H9 (cell line): Measurements from ENCODE around the gene CLCN5. TPM values are rescaled to one million over a fixed set of nuclear protein-coding genes. Genes with fewer than 3 reads are reported as not detected.

Source experiments
- DNase-seq: peaks from one replicate; pipeline ENCODE4 v3.0.0-alpha.2; 2017
- H2AFZ ChIP-seq: one replicate; pipeline ENCODE4 v1.6.1; 2013; ENCODE audit warnings: mild to moderate bottlenecking, low read length, control low read depth, moderate library complexity
- H2AK5ac ChIP-seq: 2 replicates; pipeline ENCODE4 v1.6.1; 2013; ENCODE audit warnings: low read length, control low read depth, mixed read lengths; ENCODE audit not compliant: insufficient read length
- H2BK120ac ChIP-seq: one replicate; pipeline ENCODE4 v1.6.1; 2013; ENCODE audit warnings: low read depth, mild to moderate bottlenecking, low read length, control low read depth, inconsistent platforms; ENCODE audit not compliant: poor library complexity, severe bottlenecking
- H2BK12ac ChIP-seq: 2 replicates; pipeline ENCODE4 v1.6.1; 2013; ENCODE audit warnings: low read length, control low read depth, mixed read lengths, low read depth; ENCODE audit not compliant: insufficient read length
- H2BK15ac ChIP-seq: 2 replicates; pipeline ENCODE4 v1.6.1; 2013; ENCODE audit warnings: low read depth, low read length, control low read depth
- H2BK20ac ChIP-seq: one replicate; pipeline ENCODE4 v1.6.1; 2013; ENCODE audit warnings: low read depth, mild to moderate bottlenecking, low read length, control low read depth, inconsistent platforms; ENCODE audit not compliant: poor library complexity, severe bottlenecking
- H2BK5ac ChIP-seq: 2 replicates; pipeline ENCODE4 v1.6.1; 2013; ENCODE audit warnings: low read length, control low read depth, mixed read lengths; ENCODE audit not compliant: insufficient read length
- H3K14ac ChIP-seq: 2 replicates; pipeline ENCODE4 v1.6.1; 2013; ENCODE audit warnings: low read length, control low read depth; ENCODE audit not compliant: insufficient read depth
- H3K18ac ChIP-seq: 2 replicates; pipeline ENCODE4 v1.6.1; 2013; ENCODE audit warnings: low read depth, mild to moderate bottlenecking, mixed read lengths, low read length, control low read depth; ENCODE audit not compliant: insufficient read length
- H3K23ac ChIP-seq: 2 replicates; pipeline ENCODE4 v1.6.1; 2013; ENCODE audit warnings: low read length, control low read depth, mixed read lengths, low read depth; ENCODE audit not compliant: insufficient read length
- H3K23me2 ChIP-seq: 2 replicates; pipeline ENCODE4 v1.6.1; 2013; ENCODE audit warnings: low read depth, mild to moderate bottlenecking, mixed read lengths, low read length, control low read depth; ENCODE audit not compliant: insufficient read length, poor library complexity, severe bottlenecking
- H3K27ac ChIP-seq: 2 replicates; pipeline ENCODE4 v1.5.1; 2013; ENCODE audit warnings: low read length, control low read depth, mixed read lengths, low read depth; ENCODE audit not compliant: insufficient read length
- H3K27me3 ChIP-seq: 2 replicates; pipeline ENCODE4 v1.6.1; 2013; ENCODE audit warnings: low read length, control low read depth, inconsistent platforms; ENCODE audit not compliant: insufficient read depth
- H3K4ac ChIP-seq: 2 replicates; pipeline ENCODE4 v1.6.1; 2013; ENCODE audit warnings: low read depth, mild to moderate bottlenecking, control low read depth, inconsistent platforms, low read length, moderate library complexity
- H3K4me1 ChIP-seq: 2 replicates; pipeline ENCODE4 v1.6.1; 2013; ENCODE audit warnings: low read length, control low read depth, inconsistent platforms; ENCODE audit not compliant: insufficient read depth
- H3K4me2 ChIP-seq: 2 replicates; pipeline ENCODE4 v1.6.1; 2013; ENCODE audit warnings: low read length, control low read depth, mixed read lengths; ENCODE audit not compliant: insufficient read length, insufficient read depth
- H3K56ac ChIP-seq: 2 replicates; pipeline ENCODE4 v1.6.1; 2013; ENCODE audit warnings: low read depth, mild to moderate bottlenecking, mixed read lengths, low read length, control low read depth; ENCODE audit not compliant: insufficient read length
- H3K79me1 ChIP-seq: 2 replicates; pipeline ENCODE4 v1.6.1; 2013; ENCODE audit warnings: low read depth, mild to moderate bottlenecking, moderate library complexity, low read length, control low read depth, inconsistent platforms; ENCODE audit not compliant: insufficient read depth, poor library complexity, severe bottlenecking
- H3K79me2 ChIP-seq: 2 replicates; pipeline ENCODE4 v1.6.1; 2013; ENCODE audit warnings: low read length, control low read depth, inconsistent platforms; ENCODE audit not compliant: insufficient read depth
- H3K9ac ChIP-seq: 2 replicates; pipeline ENCODE4 v1.6.1; 2013; ENCODE audit warnings: low read length, control low read depth, mixed read lengths; ENCODE audit not compliant: insufficient read length; ENCODE audit errors: extremely low read depth
- H3K9me3 ChIP-seq: one replicate; pipeline ENCODE4 v1.6.1; 2013; ENCODE audit warnings: low read depth, low read length, inconsistent platforms; ENCODE audit not compliant: control insufficient read depth
- H3T11ph ChIP-seq: one replicate; pipeline ENCODE4 v1.6.1; 2013; ENCODE audit warnings: mild to moderate bottlenecking, low read length, control low read depth, inconsistent platforms
- H4K20me1 ChIP-seq: one replicate; pipeline ENCODE4 v1.6.1; 2013; ENCODE audit not compliant: control insufficient read depth, insufficient read length, insufficient read depth
- H4K5ac ChIP-seq: 2 replicates; pipeline ENCODE4 v1.6.1; 2013; ENCODE audit warnings: low read depth, mild to moderate bottlenecking, mixed read lengths, low read length, control low read depth; ENCODE audit not compliant: insufficient read length
- H4K8ac ChIP-seq: replicated peaks from 2 replicates; pipeline ENCODE4 v1.6.1; 2013; ENCODE audit warnings: low read length, control low read depth, mixed read lengths, low read depth; ENCODE audit not compliant: insufficient read length
- H4K91ac ChIP-seq: 2 replicates; pipeline ENCODE4 v1.6.1; 2013; ENCODE audit warnings: low read depth, mild to moderate bottlenecking, moderate library complexity, mixed read lengths, low read length, control low read depth; ENCODE audit not compliant: insufficient read length
- H3K27ac Mint-ChIP-seq, 3 experiments: 2 replicates in 2 of 3; 3 replicates in 1 of 3; pipeline ENCODE4 v1.8.0; 2020 to 2021; ENCODE audit warnings: mixed read lengths in 3 of 3, mild to moderate bottlenecking in 1 of 3, moderate library complexity in 1 of 3
- H3K27me3 Mint-ChIP-seq: 2 replicates; pipeline ENCODE4 v1.8.0; 2021; ENCODE audit warnings: low read depth, mild to moderate bottlenecking, moderate library complexity, mixed read lengths
- H3K36me3 Mint-ChIP-seq, 3 experiments: 2 replicates in 2 of 3; 3 replicates in 1 of 3; pipeline ENCODE4 v1.8.0; 2020 to 2021; ENCODE audit warnings: low read depth in 3 of 3, mixed read lengths in 3 of 3; ENCODE audit not compliant: insufficient read depth in 1 of 3
- H3K4me1 Mint-ChIP-seq, 2 experiments: 2 replicates each; pipeline ENCODE4 v1.8.0; 2020; ENCODE audit warnings: mixed read lengths in 2 of 2
- H3K4me3 Mint-ChIP-seq, 2 experiments: 2 replicates in 1 of 2; 3 replicates in 1 of 2; pipeline ENCODE4 v1.8.0; 2020 to 2021; ENCODE audit warnings: mild to moderate bottlenecking in 2 of 2, mixed read lengths in 2 of 2, moderate library complexity in 1 of 2
- H3K9me3 Mint-ChIP-seq, 2 experiments: 2 replicates in 1 of 2; 3 replicates in 1 of 2; pipeline ENCODE4 v1.8.0; 2020; ENCODE audit warnings: mild to moderate bottlenecking in 2 of 2, mixed read lengths in 2 of 2, moderate library complexity in 1 of 2
- WGBS: extraction: QIAGEN DNeasy Blood & Tissue Kit; methylation state at CpG from one replicate; pipeline ENCODE4 v1.1.7; 2013; ENCODE audit warnings: missing lambda C conversion rate, low lambda C conversion rate, mixed read lengths; ENCODE audit not compliant: insufficient read length; ENCODE audit errors: extremely low coverage; 5-methylcytosine and 5-hydroxymethylcytosine counted together
- long read RNA-seq: library from polyadenylated mRNA; unstranded; transcript quantifications from one replicate; pipeline ENCODE4 v2.0.0, GENCODE V29; 2020
- total RNA-seq: library from RNA; stranded (reverse); gene quantifications from 2 replicates; pipeline ENCODE4 v1.2.1, GENCODE V29; 2021
- TF ChIP-seq, protein P1 (sequence below): fragments of 200-600 bp; sonication (generic); conservative IDR thresholded peaks from 3 replicates; pipeline ENCODE4 v1.8.0; 2021; ENCODE audit warnings: antibody characterized with exemption, mild to moderate bottlenecking

CLCN5 gene
- 5.9 and 7.5 TPM in 2 replicates for total RNA-seq
- long read RNA-seq, full-length matches to known transcripts, result 10 of 23 reads
- long read RNA-seq, partial matches to known transcripts, result 4 of 23 reads
- long read RNA-seq, other reads (novel, unspliced or antisense), result 9 of 23 reads

DNA sequence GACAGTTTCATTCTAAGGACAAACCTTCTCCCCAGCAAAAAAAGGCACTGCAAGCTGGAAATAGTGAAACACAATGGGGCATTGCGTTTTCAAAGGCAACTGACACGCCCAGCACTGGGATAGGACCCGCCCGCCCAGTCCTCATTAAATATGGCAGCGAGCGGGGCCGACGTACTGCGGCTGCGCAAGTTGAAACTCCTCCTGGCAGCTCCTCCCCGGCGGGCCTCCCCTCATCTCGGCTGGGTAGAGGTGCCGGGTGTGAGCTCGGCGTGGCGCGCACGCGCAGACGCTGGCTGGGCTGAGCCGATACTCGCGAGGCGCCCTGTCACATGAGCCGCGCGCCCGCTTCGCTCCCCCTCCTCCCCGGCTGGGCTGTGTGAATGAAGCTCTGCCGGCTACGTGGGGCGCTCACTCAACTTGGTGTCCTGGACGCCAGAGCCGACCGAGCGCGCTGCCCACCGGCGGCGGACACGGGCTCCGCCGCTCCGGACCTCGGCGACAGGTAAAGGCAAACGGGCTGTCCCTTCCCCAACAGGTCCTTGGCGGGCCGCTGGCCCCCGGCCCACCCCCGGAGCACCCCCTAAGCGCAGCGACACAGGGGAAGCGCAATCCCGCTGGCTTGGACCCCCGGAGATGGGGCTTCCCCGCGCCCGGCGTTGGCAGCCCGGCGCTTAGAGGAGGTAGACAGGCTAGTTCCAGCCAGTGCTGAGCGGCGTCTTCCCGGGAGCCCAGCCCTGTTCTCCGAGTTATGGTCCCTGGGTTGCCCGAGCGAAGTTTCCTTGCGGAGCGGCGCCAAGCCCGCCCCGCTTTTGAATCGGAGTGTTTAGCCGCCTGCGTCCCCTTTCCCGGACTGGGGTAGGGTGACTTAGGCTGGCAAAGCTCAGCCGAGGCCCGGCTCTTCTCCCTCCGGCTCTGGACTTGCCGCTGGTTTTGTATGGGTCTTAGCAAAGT, at the start of gene CLCN5:
TSS of gene CLCN5 (plus strand) at position 306 of the 951 bp plus-strand sequence. CDS start 2,703 bp downstream, outside the sequence.
- WGBS, result no CpG with 5 or more reads among the region's 83 CpGs

More for the DNA sequence above, at the start of gene CLCN5:
- Histone ChIP-seq H3K79me2 (no peaks in the 10 kb centered on the region), H3T11ph (no peak within 1 kb of the TSS), H2BK12ac (no peak within 1 kb of the TSS), H2AFZ (no peak within 1 kb of the TSS), H3K27ac (no peak within 1 kb of the TSS), H3K14ac (no peak within 1 kb of the TSS), H3K9ac (peak within 1 kb of the TSS; percentile 43), H3K27me3 (no peaks in the 10 kb centered on the region; the same call in 1 of the 2 replicates), H3K18ac (no peak within 1 kb of the TSS), H3K4me2 (peak within 1 kb of the TSS; percentile 90), H4K91ac (no peak within 1 kb of the TSS), H2AK5ac (no peak within 1 kb of the TSS), H2BK15ac (no peak within 1 kb of the TSS), H2BK20ac (no peak within 1 kb of the TSS), H4K5ac (no peak within 1 kb of the TSS), H2BK5ac (no peak within 1 kb of the TSS), H2BK120ac (no peak within 1 kb of the TSS), H4K20me1 (no peaks in the 10 kb centered on the region), H3K4me1 (no peaks in the 10 kb centered on the region), H3K23me2 (peaks cover 9% of the 10 kb centered on the region), H3K23ac (no peak within 1 kb of the TSS), H3K9me3 (no peaks in the 10 kb centered on the region), H3K56ac (no peak within 1 kb of the TSS), H4K8ac (no peak within 1 kb of the TSS), H3K4ac (no peak within 1 kb of the TSS), H3K79me1 (no peaks in the 10 kb centered on the region)
- peaks cover 17% of the 10 kb centered on the region for H3K27me3 Mint-ChIP-seq
- peak; percentile 96 for DNase-seq
- peak within 1 kb of the TSS; percentile 67 to 80 for H3K4me3 Mint-ChIP-seq
- H3K36me3 Mint-ChIP-seq, result peaks cover 3 to 8% (median 4%) of the 10 kb centered on the region in 3 experiments; a peak in 6 of 7 replicates
- peak within 1 kb of the TSS in 1 of 3 experiments; percentile 27; a peak in 1 of 7 replicates for H3K27ac Mint-ChIP-seq
- TF ChIP-seq, protein P1, sequence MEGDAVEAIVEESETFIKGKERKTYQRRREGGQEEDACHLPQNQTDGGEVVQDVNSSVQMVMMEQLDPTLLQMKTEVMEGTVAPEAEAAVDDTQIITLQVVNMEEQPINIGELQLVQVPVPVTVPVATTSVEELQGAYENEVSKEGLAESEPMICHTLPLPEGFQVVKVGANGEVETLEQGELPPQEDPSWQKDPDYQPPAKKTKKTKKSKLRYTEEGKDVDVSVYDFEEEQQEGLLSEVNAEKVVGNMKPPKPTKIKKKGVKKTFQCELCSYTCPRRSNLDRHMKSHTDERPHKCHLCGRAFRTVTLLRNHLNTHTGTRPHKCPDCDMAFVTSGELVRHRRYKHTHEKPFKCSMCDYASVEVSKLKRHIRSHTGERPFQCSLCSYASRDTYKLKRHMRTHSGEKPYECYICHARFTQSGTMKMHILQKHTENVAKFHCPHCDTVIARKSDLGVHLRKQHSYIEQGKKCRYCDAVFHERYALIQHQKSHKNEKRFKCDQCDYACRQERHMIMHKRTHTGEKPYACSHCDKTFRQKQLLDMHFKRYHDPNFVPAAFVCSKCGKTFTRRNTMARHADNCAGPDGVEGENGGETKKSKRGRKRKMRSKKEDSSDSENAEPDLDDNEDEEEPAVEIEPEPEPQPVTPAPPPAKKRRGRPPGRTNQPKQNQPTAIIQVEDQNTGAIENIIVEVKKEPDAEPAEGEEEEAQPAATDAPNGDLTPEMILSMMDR, result no peak
- peaks cover 10 to 15% of the 10 kb centered on the region in 2 experiments for H3K4me1 Mint-ChIP-seq
- H3K9me3 Mint-ChIP-seq, result peaks cover 71% of the 10 kb centered on the region in 2 experiments
